Activated naive CD8-positive, alpha-beta T cell treated with anti-CD3 and anti-CD28 coated beads, Interleukin-2, amount 10 ng/mL, durations not matched to agents 7 days and 5 days (primary cell): Measurements from ENCODE around the gene PLD4. TPM values are rescaled to one million over a fixed set of nuclear protein-coding genes. Genes with fewer than 3 reads are reported as not detected.
A peak's percentile ranks its signal among the peaks of the same experiment; 100 is the strongest.

Source experiments
- ATAC-seq: fragments of 150-1000 bp; cut with Tn5 transposase; one replicate; pipeline ENCODE4 v1.10.0; 2021; ENCODE audit warnings: low read depth, moderate library complexity
- POLR2A ChIA-PET: fragments of 350-600 bp; sonication (Branson Sonifier 250); formaldehyde crosslinking; loops from one replicate; lab custom pipeline; 2021; ENCODE audit warnings: antibody characterized with exemption; lab: Charles Lee
- DNase-seq: peaks from one replicate; pipeline ENCODE4 v3.0.0; 2021
- H3K27ac Mint-ChIP-seq: one replicate; pipeline ENCODE4 v1.8.0; 2022; ENCODE audit warnings: mild to moderate bottlenecking, mixed read lengths
- H3K27me3 Mint-ChIP-seq: one replicate; pipeline ENCODE4 v1.8.0; 2022; ENCODE audit warnings: mild to moderate bottlenecking, moderate library complexity, mixed read lengths
- H3K36me3 Mint-ChIP-seq: one replicate; pipeline ENCODE4 v1.8.0; 2021; ENCODE audit warnings: mild to moderate bottlenecking, mixed read lengths
- H3K4me1 Mint-ChIP-seq: one replicate; pipeline ENCODE4 v1.8.0; 2021; ENCODE audit warnings: mixed read lengths
- H3K4me3 Mint-ChIP-seq: one replicate; pipeline ENCODE4 v1.8.0; 2022; ENCODE audit warnings: mild to moderate bottlenecking, moderate library complexity, mixed read lengths
- H3K9me3 Mint-ChIP-seq: one replicate; pipeline ENCODE4 v1.8.0; 2021; ENCODE audit warnings: mixed read lengths
- total RNA-seq, 2 experiments: library from RNA; stranded (reverse); gene quantifications; one replicate each; pipeline ENCODE4 v1.2.3, GENCODE V29; 2021

PLD4 gene, protein sequence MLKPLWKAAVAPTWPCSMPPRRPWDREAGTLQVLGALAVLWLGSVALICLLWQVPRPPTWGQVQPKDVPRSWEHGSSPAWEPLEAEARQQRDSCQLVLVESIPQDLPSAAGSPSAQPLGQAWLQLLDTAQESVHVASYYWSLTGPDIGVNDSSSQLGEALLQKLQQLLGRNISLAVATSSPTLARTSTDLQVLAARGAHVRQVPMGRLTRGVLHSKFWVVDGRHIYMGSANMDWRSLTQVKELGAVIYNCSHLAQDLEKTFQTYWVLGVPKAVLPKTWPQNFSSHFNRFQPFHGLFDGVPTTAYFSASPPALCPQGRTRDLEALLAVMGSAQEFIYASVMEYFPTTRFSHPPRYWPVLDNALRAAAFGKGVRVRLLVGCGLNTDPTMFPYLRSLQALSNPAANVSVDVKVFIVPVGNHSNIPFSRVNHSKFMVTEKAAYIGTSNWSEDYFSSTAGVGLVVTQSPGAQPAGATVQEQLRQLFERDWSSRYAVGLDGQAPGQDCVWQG
- under 1 TPM in 1 of 2 experiments, not detected in 1; 0.06 TPM for total RNA-seq

DNA sequence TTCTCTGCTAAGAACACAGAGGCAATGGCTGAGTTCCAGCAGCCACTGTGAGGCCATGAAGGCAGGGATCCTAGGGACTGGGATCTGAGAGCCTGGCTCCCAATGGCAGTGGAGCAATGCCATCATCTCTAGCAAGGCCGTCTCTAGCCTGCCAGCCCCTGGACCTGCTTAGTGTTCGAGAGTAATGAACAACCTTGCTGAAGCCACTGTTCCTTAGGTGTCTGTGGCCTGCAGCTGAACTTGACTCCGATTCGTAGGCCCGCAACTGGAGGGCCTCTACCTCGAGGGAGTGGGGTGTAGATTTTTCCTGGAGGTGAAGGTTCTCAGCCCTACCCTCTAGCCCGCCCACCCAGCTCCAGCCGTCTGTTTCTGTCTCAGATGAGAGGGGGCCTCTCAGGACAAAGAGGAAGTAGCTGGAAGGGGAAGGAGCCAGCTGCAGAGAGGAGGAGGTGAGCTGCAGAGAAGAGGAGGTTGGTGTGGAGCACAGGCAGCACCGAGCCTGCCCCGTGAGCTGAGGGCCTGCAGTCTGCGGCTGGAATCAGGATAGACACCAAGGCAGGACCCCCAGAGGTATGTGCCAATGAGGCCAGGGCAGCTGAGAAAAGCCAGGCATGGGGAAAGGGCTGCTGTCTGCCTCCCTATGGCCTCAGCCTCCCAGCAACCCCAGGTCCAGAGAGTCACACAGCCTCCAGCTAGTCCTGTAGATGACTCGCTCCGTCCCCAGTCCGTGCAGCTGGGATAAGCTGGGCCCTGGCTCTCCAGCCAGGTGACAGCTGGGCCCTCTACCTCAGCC lies at the start of gene PLD4:
Gene PLD4, plus strand, starts transcription at position 459 of the 793 bp plus-strand sequence. CDS start 2,262 bp downstream, outside the sequence.
- DNase-seq (no peak), ATAC-seq (no peak)
- Mint-ChIP-seq H3K4me3 (no peak within 1 kb of the TSS), H3K4me1 (no peaks in the 10 kb centered on the region), H3K27ac (no peak within 1 kb of the TSS), H3K27me3 (peaks cover 3% of the 10 kb centered on the region), H3K36me3 (no peaks in the 10 kb centered on the region), H3K9me3 (peaks cover 4% of the 10 kb centered on the region)
- POLR2A ChIA-PET: no interaction called here

DNA sequence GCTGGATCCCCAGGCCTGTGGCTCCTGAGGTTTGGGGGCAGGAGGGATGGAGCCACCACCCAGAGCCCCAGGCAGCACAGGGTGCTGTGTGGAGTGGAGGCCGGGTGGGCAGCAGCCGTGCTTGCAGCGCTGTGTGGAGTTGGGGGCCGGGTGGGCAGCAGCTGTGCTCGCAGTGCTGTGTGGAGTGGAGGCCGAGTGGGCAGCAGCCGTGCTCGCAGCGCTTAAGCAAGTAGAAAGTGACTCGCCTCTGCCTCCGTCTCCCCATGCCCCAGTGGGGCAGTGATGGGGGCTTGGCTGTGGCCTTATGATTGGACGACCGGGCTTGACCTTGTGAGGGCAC lies 49.3 kb upstream of the PLD4 start:
- DNase-seq (no peak), ATAC-seq (no peak)
- H3K4me3 Mint-ChIP-seq: no peak overlapping the region
- POLR2A ChIA-PET: no interaction called here
- H3K4me1 Mint-ChIP-seq: no peaks in the 10 kb centered on the region
- no peak overlapping the region for H3K27ac Mint-ChIP-seq
- no peaks in the 10 kb centered on the region for H3K9me3 Mint-ChIP-seq
- H3K36me3 Mint-ChIP-seq: no peaks in the 10 kb centered on the region
- no peaks in the 10 kb centered on the region for H3K27me3 Mint-ChIP-seq

DNA sequence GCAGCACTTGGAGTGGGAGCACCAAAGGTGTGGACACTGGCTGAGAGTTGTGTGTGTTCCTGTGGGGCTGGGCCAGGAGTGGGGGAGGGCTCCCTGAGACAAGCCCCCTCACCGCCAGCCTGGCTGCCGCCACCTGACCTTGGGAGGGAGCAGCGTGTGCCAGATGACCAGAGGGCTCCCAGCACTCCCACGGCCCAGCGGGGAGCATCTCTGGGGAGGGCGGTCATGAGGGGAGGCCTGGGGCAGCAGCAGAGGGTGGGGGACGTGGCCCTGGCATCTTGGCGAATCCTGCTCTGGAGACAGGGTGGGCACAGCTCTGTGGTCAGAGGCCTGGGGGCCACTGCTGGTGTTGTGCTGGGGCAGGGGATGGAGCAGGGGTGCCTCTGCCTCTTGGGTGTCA lies 48.9 kb upstream of the PLD4 start:
- ATAC-seq (no peak), DNase-seq (peak; percentile 30)
- Mint-ChIP-seq H3K9me3 (no peaks in the 10 kb centered on the region), H3K27ac (no peak overlapping the region), H3K4me1 (no peaks in the 10 kb centered on the region), H3K4me3 (no peak overlapping the region), H3K36me3 (no peaks in the 10 kb centered on the region), H3K27me3 (no peaks in the 10 kb centered on the region)
- POLR2A ChIA-PET: no interaction called here

DNA sequence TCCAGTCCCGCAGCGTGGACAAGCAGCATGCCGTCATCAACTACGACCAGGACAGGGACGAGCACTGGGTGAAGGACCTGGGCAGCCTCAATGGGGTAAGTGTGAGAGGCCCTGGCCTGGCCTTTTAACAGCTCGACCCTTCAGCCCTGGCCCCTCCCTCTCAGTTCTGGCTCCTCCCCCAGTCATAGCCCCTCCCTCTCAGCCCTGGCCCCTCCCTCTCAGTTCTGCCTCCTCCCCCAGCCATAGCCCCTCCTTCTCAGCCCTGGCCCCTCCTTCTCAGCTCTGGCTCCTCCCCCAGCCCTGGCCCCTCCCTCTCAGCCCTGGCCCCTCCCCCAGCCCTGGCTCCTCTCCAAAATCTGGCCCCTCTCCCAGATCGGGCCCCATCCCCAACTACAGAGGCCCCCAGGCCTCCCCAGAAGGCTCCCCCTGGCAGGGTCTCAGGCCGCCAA lies 48.4 kb upstream of the PLD4 start:
- no peak overlapping the region for H3K4me3 Mint-ChIP-seq
- DNase-seq: peak; percentile 48
- POLR2A ChIA-PET: no interaction called here
- no peaks in the 10 kb centered on the region for H3K36me3 Mint-ChIP-seq
- peak; percentile 38 for ATAC-seq
- no peaks in the 10 kb centered on the region for H3K4me1 Mint-ChIP-seq
- no peaks in the 10 kb centered on the region for H3K27me3 Mint-ChIP-seq
- no peaks in the 10 kb centered on the region for H3K9me3 Mint-ChIP-seq
- H3K27ac Mint-ChIP-seq: no peak overlapping the region

DNA sequence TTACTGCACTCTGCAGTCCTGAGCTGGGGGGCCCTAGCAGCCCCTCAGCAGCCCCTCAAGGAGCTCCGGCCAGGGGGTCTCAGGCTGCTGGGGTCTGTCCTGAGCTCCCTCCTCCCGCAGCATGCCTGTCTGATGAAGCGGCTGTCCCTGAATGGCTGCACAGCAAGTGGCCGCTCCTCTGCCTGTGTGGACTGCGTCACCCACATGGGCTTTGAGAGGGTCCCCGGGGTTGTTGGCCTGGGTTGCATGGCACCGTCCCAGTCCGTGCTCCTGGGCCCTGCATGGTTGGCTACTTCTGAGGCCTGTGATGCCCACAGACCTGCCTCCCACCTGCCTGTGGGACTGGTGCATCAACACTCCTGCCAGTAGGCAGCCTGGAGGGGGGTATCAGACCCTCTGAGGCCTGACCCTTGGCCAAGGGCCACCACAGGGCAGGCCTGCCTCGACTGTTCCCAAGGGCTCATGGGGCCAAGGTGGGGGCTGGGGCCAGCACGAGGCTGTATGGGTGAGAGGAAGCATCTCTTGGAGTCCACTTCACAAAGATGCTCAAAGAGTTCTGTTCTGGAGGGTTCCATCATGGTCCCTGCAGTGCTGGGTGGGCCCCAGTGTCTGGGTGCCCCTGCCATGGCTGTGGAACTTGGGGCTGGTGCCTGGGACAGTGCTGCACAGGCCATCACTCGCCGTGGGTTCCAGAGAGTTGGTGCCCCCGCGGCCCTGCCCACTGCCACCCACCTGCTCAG lies 47.4 kb upstream of the PLD4 start:
- H3K27me3 Mint-ChIP-seq: no peaks in the 10 kb centered on the region
- H3K4me3 Mint-ChIP-seq: no peak overlapping the region
- H3K4me1 Mint-ChIP-seq: no peaks in the 10 kb centered on the region
- POLR2A ChIA-PET: no interaction called here
- H3K36me3 Mint-ChIP-seq: no peaks in the 10 kb centered on the region
- no peak overlapping the region for H3K27ac Mint-ChIP-seq
- no peak for ATAC-seq
- H3K9me3 Mint-ChIP-seq: no peaks in the 10 kb centered on the region
- no peak for DNase-seq

DNA sequence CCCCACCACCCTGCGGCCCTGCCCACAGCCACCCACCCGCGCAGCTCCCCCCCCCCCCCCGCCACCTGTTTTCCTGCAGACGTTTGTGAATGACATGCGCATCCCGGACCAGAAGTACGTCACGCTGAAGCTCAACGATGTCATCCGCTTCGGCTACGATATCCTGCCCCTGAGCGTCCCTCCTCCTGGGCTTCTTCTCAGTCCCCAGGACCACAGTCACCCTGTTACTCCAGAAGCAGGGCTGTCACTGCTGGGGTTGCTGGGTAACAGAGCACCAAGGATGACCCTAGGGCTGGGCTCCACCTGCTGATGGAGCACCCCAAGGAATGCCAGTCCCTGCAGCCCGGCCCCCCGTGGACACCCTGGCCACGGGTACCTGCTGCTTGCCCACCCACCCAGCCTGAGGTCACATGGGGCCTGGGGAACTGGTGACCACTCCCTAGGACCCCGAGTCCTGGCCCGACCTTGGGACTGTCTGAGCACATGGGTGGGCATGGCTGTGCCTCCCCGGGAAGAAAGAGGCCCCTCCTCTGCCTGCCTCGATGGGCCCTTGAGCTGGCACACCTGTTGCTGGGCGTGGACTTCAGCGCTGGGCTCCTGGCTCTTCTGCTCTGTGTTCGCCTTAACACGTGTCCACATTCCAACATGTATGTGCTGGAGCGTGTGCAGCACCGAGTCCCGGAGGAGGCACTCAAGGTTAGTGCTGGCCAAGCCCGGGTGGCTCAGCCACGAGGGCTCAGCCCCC lies 46.7 kb upstream of the PLD4 start:
- ATAC-seq: no peak
- H3K4me3 Mint-ChIP-seq: no peak overlapping the region
- H3K4me1 Mint-ChIP-seq: no peaks in the 10 kb centered on the region
- POLR2A ChIA-PET: no interaction called here
- H3K27ac Mint-ChIP-seq: peak overlapping the region; percentile 34
- H3K27me3 Mint-ChIP-seq: no peaks in the 10 kb centered on the region
- no peak for DNase-seq
- no peaks in the 10 kb centered on the region for H3K9me3 Mint-ChIP-seq
- H3K36me3 Mint-ChIP-seq: no peaks in the 10 kb centered on the region

DNA sequence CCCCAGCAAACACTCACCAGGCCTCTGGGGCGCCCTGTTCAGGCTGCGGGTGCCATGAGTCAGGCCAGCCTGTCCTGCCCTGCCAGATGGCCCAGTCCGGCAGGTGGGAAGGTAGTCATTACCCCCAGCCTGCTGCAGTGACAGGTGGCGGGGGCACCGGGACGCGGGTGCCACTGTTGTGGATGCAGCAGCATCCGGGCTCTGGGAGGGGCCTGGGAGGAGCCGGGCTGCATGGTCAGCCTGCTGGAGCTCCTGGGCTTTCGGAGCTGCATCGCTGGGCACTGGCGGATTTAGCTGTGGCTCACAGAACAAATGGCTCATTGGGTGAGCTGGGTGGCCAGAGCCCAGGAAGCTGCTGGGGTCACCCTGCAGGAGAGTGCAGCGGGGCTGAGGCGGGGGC lies 46.1 kb upstream of the PLD4 start:
- no peak for ATAC-seq
- Mint-ChIP-seq H3K27ac (no peak overlapping the region), H3K4me3 (no peak overlapping the region), H3K9me3 (no peaks in the 10 kb centered on the region), H3K4me1 (no peaks in the 10 kb centered on the region), H3K36me3 (no peaks in the 10 kb centered on the region), H3K27me3 (no peaks in the 10 kb centered on the region)
- no peak for DNase-seq
- POLR2A ChIA-PET: no interaction called here

DNA sequence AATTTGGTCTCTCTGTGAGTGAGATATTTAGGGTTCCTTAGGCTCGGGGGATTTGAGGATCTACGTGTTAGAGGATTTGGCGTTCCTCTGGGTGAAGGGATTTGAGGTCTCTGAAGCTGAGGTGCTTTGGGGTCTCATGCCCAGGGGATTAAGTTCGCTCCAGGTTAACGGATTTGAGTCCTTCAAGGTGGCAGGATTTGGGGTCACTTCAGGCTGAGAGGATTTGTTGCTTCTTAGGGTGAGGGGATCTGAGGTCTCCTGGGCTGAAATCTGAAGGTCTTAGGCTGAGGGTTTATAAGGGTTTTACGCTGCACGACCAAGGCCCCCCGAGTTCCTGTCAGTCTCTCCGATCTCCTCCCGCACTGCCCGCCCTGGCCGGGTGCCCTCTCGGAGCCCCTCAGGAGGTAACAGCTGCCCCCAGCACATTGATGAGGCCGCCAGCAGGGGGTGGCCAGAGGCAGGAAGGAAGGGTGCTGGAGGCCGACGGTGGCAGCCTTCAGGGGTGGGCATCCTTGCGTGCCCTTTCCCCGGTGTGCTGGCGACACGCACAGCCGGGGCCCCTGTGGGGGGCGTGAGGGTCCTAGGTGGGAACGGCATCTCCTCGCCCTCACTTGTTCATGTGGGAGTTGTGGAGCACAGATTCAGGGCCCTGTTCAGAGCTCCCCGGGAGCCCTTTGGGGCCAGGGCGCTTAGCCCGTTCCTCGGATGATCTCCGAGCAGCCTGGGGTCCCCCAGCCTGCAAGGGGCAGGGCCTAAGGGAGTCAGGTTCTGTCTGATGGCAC lies 45.3 kb upstream of the PLD4 start:
- H3K4me1 Mint-ChIP-seq: no peaks in the 10 kb centered on the region
- no peak for DNase-seq

DNA sequence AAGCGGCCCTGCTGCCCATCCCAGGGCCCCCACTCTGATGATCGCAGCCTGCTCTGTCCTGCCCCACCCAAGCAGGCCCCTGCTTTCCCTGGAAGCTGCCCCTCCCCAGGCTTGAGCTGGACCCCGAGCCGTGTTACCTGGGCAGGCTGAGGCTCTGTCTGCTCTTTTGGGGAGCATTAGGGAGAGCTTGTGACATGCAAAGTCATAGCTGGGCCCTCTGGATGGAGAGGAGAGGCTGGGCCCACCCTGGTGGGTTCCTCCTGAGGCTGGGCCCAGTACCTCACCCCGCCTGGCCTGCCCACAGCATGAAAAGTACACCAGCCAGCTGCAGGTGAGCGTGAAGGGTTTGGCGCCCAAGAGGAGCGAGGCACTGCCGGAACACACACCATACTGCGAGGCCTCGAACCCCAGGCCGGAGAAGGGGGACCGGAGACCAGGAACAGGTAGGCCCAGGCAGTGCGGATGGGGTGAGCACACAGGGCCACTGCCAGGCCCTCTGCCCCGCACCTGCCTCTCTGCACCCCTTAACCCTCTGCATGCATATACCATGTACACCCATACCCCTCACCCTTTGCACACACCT lies 44.6 kb upstream of the PLD4 start:
- no peaks in the 10 kb centered on the region for H3K4me1 Mint-ChIP-seq
- no peaks in the 10 kb centered on the region for H3K9me3 Mint-ChIP-seq
- no peaks in the 10 kb centered on the region for H3K36me3 Mint-ChIP-seq
- no peaks in the 10 kb centered on the region for H3K27me3 Mint-ChIP-seq
- POLR2A ChIA-PET: no interaction called here
- ATAC-seq (no peak), DNase-seq (no peak)
- H3K4me3 Mint-ChIP-seq: no peak overlapping the region
- H3K27ac Mint-ChIP-seq: no peak overlapping the region

More for the DNA sequence above, 45.3 kb upstream of the PLD4 start:
- no peaks in the 10 kb centered on the region for H3K9me3 Mint-ChIP-seq
- ATAC-seq: no peak
- H3K27ac Mint-ChIP-seq: no peak overlapping the region
- H3K4me3 Mint-ChIP-seq: no peak overlapping the region
- POLR2A ChIA-PET: no interaction called here
- H3K36me3 Mint-ChIP-seq: no peaks in the 10 kb centered on the region
- H3K27me3 Mint-ChIP-seq: no peaks in the 10 kb centered on the region

DNA sequence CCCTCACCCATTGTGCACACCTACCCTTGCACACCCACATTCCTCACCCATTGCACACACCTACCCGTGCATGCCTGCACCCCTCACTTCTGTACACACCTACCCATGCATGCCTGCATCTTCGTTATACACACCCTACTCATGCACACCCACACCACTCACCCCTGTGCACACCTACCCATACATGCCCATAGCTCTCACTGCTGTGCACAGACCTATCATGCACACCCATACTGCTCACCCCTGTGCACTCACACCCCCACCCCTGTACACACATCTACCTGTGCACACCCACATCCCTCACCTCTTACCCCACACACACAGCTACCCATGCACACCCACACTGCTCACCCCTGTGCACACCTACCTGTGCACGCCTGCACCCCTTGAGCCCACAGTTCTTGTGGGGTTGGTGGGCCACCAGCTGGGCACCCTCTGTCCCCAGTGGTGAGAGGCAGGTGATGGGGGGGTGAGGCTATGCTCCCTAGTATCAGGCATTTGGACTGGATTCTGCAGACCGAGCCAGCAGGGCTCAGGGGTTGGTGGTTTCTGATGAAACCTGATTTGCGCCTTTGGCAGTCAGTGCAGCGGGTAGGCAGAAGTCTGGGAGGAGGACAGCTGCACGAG lies 44.0 kb upstream of the PLD4 start:
- Mint-ChIP-seq H3K9me3 (no peaks in the 10 kb centered on the region), H3K27me3 (no peaks in the 10 kb centered on the region), H3K36me3 (no peaks in the 10 kb centered on the region), H3K27ac (no peak overlapping the region), H3K4me3 (no peak overlapping the region), H3K4me1 (no peaks in the 10 kb centered on the region)
- ATAC-seq (no peak), DNase-seq (no peak)
- POLR2A ChIA-PET: no interaction called here

DNA sequence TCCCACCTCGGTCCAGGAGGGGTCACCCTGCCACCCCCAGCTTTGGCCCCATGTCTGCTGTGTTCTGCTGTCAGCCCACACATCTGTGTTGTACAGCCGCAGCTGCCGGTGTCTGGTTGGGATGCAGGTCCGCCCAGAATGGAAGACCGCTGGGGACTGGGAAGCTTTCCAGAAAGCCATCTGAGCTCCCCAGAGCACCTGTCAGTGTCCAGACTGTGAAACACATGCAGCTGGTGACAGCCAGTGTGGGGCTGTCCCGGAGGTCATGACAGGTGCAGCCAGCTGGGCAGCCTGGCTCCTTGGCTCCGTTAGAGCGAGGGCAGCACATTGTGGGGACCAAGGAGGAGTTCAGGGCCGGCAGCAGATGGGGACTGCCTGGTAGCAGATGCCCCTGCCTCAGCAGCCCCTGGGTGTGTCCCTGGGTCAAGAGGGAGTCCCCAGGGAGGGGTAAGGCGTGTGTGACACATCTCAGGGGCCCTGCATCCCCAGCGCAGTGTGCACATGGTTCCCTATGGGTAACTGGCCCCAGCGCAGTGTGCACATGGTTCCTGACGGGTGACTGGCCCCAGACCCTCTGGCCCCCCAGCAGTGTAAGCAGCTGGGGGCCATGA lies 43.2 kb upstream of the PLD4 start:
- no peaks in the 10 kb centered on the region for H3K4me1 Mint-ChIP-seq
- no peaks in the 10 kb centered on the region for H3K36me3 Mint-ChIP-seq
- no peak for ATAC-seq
- no peak overlapping the region for H3K4me3 Mint-ChIP-seq
- POLR2A ChIA-PET: no interaction called here
- no peaks in the 10 kb centered on the region for H3K9me3 Mint-ChIP-seq
- H3K27me3 Mint-ChIP-seq: no peaks in the 10 kb centered on the region
- DNase-seq: no peak
- H3K27ac Mint-ChIP-seq: no peak overlapping the region
